ENCODE results near the gene SNED1.

- TF ChIP-seq POLR2AphosphoS5 (IDR thresholded peaks at IDR 0.05; ENCODE audit: low read depth, low read length), result no peak
- no peak for TF ChIP-seq SIN3A (IDR thresholded peaks at IDR 0.05; ENCODE audit: borderline replicate concordance, insufficient read depth, low read length)
- no peak for TF ChIP-seq REST (IDR thresholded peaks at IDR 0.05; ENCODE audit: insufficient read depth in 1 of 2, low read depth in 2 of 2, low read length in 2 of 2)
Measured at GRCh38 chr2:241122376-241123002, 124.1 kb downstream of the SNED1 start.
